GM12878 (cell line): ENCODE measurements around the gene KRTAP9-8. TPM values are rescaled to one million over a fixed set of nuclear protein-coding genes. Genes with fewer than 3 reads are reported as not detected.
"Not testable (repeated sequence)": the region's sequence is repeated elsewhere in the genome, so short reads cannot be mapped to it uniquely, and the experiment has no call there.

Experiments
- ATAC-seq: fragments of 200-7000 bp; cut with Tn5 transposase; 3 replicates; pipeline ENCODE4 v1.9.1; 2020; ENCODE audit warnings: mild to moderate bottlenecking, moderate library complexity
- BruUV-seq: library from RNA; stranded (reverse); fragments of 400-500 nt; replicated peaks from 2 replicates; lab custom pipeline; 2021; lab: Mats Ljungman, UMichigan
- CTCF ChIA-PET: fragments of 300-600 bp; sonication (Branson Sonifier 250); formaldehyde crosslinking; extraction: SDS; loops from one replicate; lab custom pipeline; 2021; ENCODE audit warnings: inconsistent platforms; lab: Yijun Ruan, JAX
- POLR2A ChIA-PET: fragments of 350-600 bp; formaldehyde crosslinking; extraction: SDS; loops from one replicate; lab custom pipeline; 2021; ENCODE audit warnings: inconsistent platforms; lab: Charles Lee
- RAD21 ChIA-PET: fragments of 300-600 bp; sonication (Branson Sonifier 250); formaldehyde crosslinking; loops from one replicate; lab custom pipeline; 2023; ENCODE audit warnings: antibody characterized with exemption; ENCODE audit not compliant: unreplicated experiment; lab: Charles Lee
- SMC1A ChIA-PET: fragments of 300-600 bp; sonication (Branson Sonifier 250); formaldehyde crosslinking; loops from one replicate; lab custom pipeline; 2023; ENCODE audit not compliant: unreplicated experiment, uncharacterized antibody; lab: Charles Lee
- DNase-seq: peaks from one replicate; pipeline ENCODE4 v3.0.0-alpha.2; 2011; ENCODE audit warnings: low read depth, low spot score
- FAIRE-seq: peaks from 3 replicates; lab custom pipeline; 2011; peaks lifted over from hg19 to GRCh38; lab: Jason Lieb, UNC
- H2AFZ ChIP-seq: 2 replicates; pipeline ENCODE4 v1.6.0; 2011; ENCODE audit warnings: low read depth, low read length, control low read depth; ENCODE audit not compliant: control insufficient read depth
- H3K27ac ChIP-seq: 2 replicates; pipeline ENCODE4 v1.5.1; 2011; ENCODE audit warnings: control low read depth; ENCODE audit not compliant: control insufficient read depth, insufficient read depth
- H3K27me3 ChIP-seq, 2 experiments: replicated peaks in 1 of 2; 2 replicates each; pipeline versions ENCODE4 v1.6.0 to v1.6.1; 2011; ENCODE audit warnings: low read length in 1 of 2; ENCODE audit not compliant: control insufficient read depth in 2 of 2, insufficient read depth in 2 of 2
- H3K36me3 ChIP-seq, 2 experiments: 2 replicates each; pipeline ENCODE4 v1.5.1; 2011; ENCODE audit warnings: low read length in 1 of 2; ENCODE audit not compliant: control insufficient read depth in 2 of 2, insufficient read depth in 2 of 2
- H3K4me1 ChIP-seq: 2 replicates; pipeline ENCODE4 v1.6.1; 2011; ENCODE audit warnings: mild to moderate bottlenecking, low read length, moderate library complexity, mixed read lengths; ENCODE audit not compliant: control insufficient read depth, insufficient read depth
- H3K4me2 ChIP-seq: 2 replicates; pipeline ENCODE4 v1.6.0; 2011; ENCODE audit warnings: control low read depth; ENCODE audit not compliant: control insufficient read depth, insufficient read depth
- H3K4me3 ChIP-seq: fragments of 200-600 bp; sonication (generic); 2 replicates; pipeline ENCODE4 v1.5.1; 2016
- H3K79me2 ChIP-seq: 2 replicates; pipeline ENCODE4 v1.6.0; 2011; ENCODE audit warnings: low read length; ENCODE audit not compliant: control insufficient read depth, insufficient read depth
- H3K9ac ChIP-seq: 2 replicates; pipeline ENCODE4 v1.8.0; 2011; ENCODE audit warnings: low read length, control low read depth, mixed read lengths; ENCODE audit not compliant: control insufficient read depth, insufficient read depth
- H3K9me3 ChIP-seq: replicated peaks from 3 replicates; pipeline ENCODE4 v1.5.1; 2011; ENCODE audit warnings: mild to moderate bottlenecking, low read length; ENCODE audit not compliant: control insufficient read depth, insufficient read depth
- H4K20me1 ChIP-seq: 2 replicates; pipeline ENCODE4 v1.6.0; 2011; ENCODE audit not compliant: control insufficient read depth, insufficient read depth
- MTA3 ChIP-seq: IDR thresholded peaks from 2 replicates; pipeline ENCODE4 v1.6.1; 2012; ENCODE audit warnings: low read length, inconsistent platforms, borderline replicate concordance
- RAD51 ChIP-seq: fragments of 450-650 bp; IDR thresholded peaks from 2 replicates; pipeline ENCODE4 v1.6.1; 2016; ENCODE audit warnings: moderate library complexity, mild to moderate bottlenecking, inconsistent platforms
- RB1 ChIP-seq: fragments of 450-650 bp; formaldehyde crosslinking; IDR thresholded peaks from 2 replicates; pipeline ENCODE4 v1.6.1; 2017; ENCODE audit warnings: mild to moderate bottlenecking, borderline replicate concordance
- ZBTB11 ChIP-seq: fragments of 450-650 bp; formaldehyde crosslinking; IDR thresholded peaks from 2 replicates; pipeline ENCODE4 v1.5.0; 2022; ENCODE audit warnings: mild to moderate bottlenecking, missing genetic modification characterization
- WGBS: methylation state at CpG from one replicate; pipeline ENCODE4 v1.1.6; 2016; ENCODE audit warnings: low lambda C conversion rate; ENCODE audit not compliant: insufficient replicate concordance, insufficient coverage; ENCODE audit errors: missing lambda C conversion rate; 5-methylcytosine and 5-hydroxymethylcytosine counted together
- in situ Hi-C: fragments of 300-500 bp; cut with MboI; formaldehyde crosslinking; loops from 9 replicates; pipeline ENCODE4 v1.14.3; 2018; ENCODE audit warnings: mixed read lengths
- intact Hi-C: fragments of 100-400 bp; cut with micrococcal nuclease; formaldehyde crosslinking; loops from one replicate; pipeline ENCODE4 v1.14.2; 2022; ENCODE audit not compliant: unreplicated experiment
- polyA plus RNA-seq, 11 experiments: library from polyadenylated mRNA; depleted of rRNA in 4 of 11; unstranded in 6 of 11; stranded (reverse) in 5 of 11; fragments of >200 nt; fragmentation: Nextera tagmentation in 4 of 11; fragmentation: Illumina TruSeq in 1 of 11; extraction: Ambion mirVana in 4 of 11; extraction: Trizol in 1 of 11; gene quantifications; 1 replicate in 1 of 11; 2 replicates in 10 of 11; pipeline versions ENCODE4 v1.2.1 to v1.2.3, GENCODE V29; 2011 to 2016; ENCODE audit warnings: inconsistent platforms in 2 of 11, missing spikeins in 2 of 11, low read depth in 1 of 11
- total RNA-seq, 4 experiments: library from RNA; depleted of rRNA in 3 of 4; stranded (reverse); fragments of >200 nt in 3 of 4; fragmentation: Illumina TruSeq in 1 of 4; extraction: Trizol in 1 of 4; gene quantifications; 2 replicates each; pipeline versions ENCODE4 v1.2.1 to v1.2.3, GENCODE V29; 2013 to 2021

Gene KRTAP9-8
- total and polyA plus RNA-seq, 10 of the 15 experiments (the other 5 are each of a cell fraction or from before 2014, with no cell fraction given) = not detected

- TF ChIP-seq MTA3 (no peak), RAD51 (no peak), RB1 (no peak), ZBTB11 (CRISPR knock-in tag) (no peak)
- TF ChIP-seq, all 136 proteins: peak for 0
These were observed 29.9 kb downstream of the KRTAP9-8 start (continued) for GRCh38 chr17:41267711-41268110.

GRCh38 chr17:41271323-41271722, 33.5 kb downstream of the KRTAP9-8 start:
- POLR2A ChIA-PET, H3K4me1 ChIP-seq, H3K4me3 ChIP-seq, intact Hi-C loops, H3K27ac ChIP-seq, H3K36me3 ChIP-seq, RAD21 ChIA-PET, H3K9ac ChIP-seq, ATAC-seq, H4K20me1 ChIP-seq, BruUV-seq, H3K27me3 ChIP-seq, H2AFZ ChIP-seq, SMC1A ChIA-PET, H3K79me2 ChIP-seq, CTCF ChIA-PET, DNase-seq, H3K4me2 ChIP-seq, in situ Hi-C loops, FAIRE-seq, H3K9me3 ChIP-seq: not testable (repeated sequence)
- WGBS = no CpG with 5 or more reads among the region's 1 CpG
